K562 (cell line): Measurements from ENCODE around the gene RNASE8. TPM values are rescaled to one million over a fixed set of nuclear protein-coding genes. Genes with fewer than 3 reads are reported as not detected.

Experiments used
- ATAC-seq: fragments of 200-7000 bp; cut with Tn5 transposase; 3 replicates; pipeline ENCODE4 v1.9.1; 2020; ENCODE audit warnings: moderate library complexity
- BruUV-seq: library from RNA; stranded (reverse); fragments of 400-500 nt; replicated peaks from 2 replicates; lab custom pipeline; 2021; lab: Mats Ljungman, UMichigan
- CTCF ChIA-PET: fragments of 300-600 bp; formaldehyde crosslinking; extraction: SDS; loops from one replicate; lab custom pipeline; 2021; ENCODE audit warnings: low intra/inter-chr PET ratio; lab: Yijun Ruan, JAX
- POLR2A ChIA-PET: fragments of 300-600, 350-650 bp; sonication (Branson Sonifier 250); formaldehyde crosslinking; extraction: SDS; loops from one replicate; lab custom pipeline; 2021; ENCODE audit warnings: antibody characterized with exemption, inconsistent platforms; lab: Yijun Ruan, JAX
- DNase-seq, 4 experiments: peaks; one replicate each; pipeline versions ENCODE4 v3.0.0 to v3.0.0-alpha.2; 2011 to 2018; ENCODE audit warnings: low spot score in 3 of 4, mixed read lengths in 3 of 4; ENCODE audit errors: extremely low read depth in 1 of 4
- FAIRE-seq: peaks from 2 replicates; lab custom pipeline; 2011; peaks lifted over from hg19 to GRCh38; lab: Jason Lieb, UNC
- H2AFZ ChIP-seq: 2 replicates; pipeline ENCODE4 v1.6.0; 2011; ENCODE audit warnings: low read depth, low read length, control low read depth, inconsistent platforms
- H3K27ac ChIP-seq: fragments of 200-600 bp; 3 replicates; pipeline ENCODE4 v1.8.0; 2011; ENCODE audit warnings: low read depth, mild to moderate bottlenecking, control low read depth, inconsistent platforms, low read length, moderate library complexity, mixed read lengths; ENCODE audit errors: extremely low read depth
- H3K27me3 ChIP-seq, 2 experiments: fragments of 300-600 bp in 1 of 2; 2 replicates in 1 of 2; 3 replicates in 1 of 2; pipeline versions ENCODE4 v1.6.0 to v1.8.0; 2011; ENCODE audit warnings: inconsistent platforms in 2 of 2, low read length in 2 of 2, mild to moderate bottlenecking in 1 of 2, mixed read lengths in 1 of 2, moderate library complexity in 1 of 2; ENCODE audit not compliant: control insufficient read depth in 2 of 2, insufficient read depth in 2 of 2
- H3K36me3 ChIP-seq: fragments of 300-600 bp; 3 replicates; pipeline ENCODE4 v1.8.0; 2011; ENCODE audit warnings: mild to moderate bottlenecking, low read length, inconsistent platforms; ENCODE audit not compliant: control insufficient read depth, insufficient read depth
- H3K4me1 ChIP-seq, 2 experiments: fragments of 200-600 bp in 1 of 2; replicated peaks in 1 of 2; 2 replicates in 1 of 2; 3 replicates in 1 of 2; pipeline versions ENCODE4 v1.5.1 to v1.8.0; 2011; ENCODE audit warnings: inconsistent platforms in 2 of 2, low read length in 2 of 2, mild to moderate bottlenecking in 1 of 2, mixed read lengths in 1 of 2, moderate library complexity in 1 of 2; ENCODE audit not compliant: control insufficient read depth in 2 of 2, insufficient read depth in 2 of 2
- H3K4me2 ChIP-seq: 2 replicates; pipeline ENCODE4 v1.6.1; 2011; ENCODE audit warnings: low read length, control low read depth, inconsistent platforms, mixed read lengths; ENCODE audit not compliant: insufficient read depth
- H3K4me3 ChIP-seq: fragments of 200-600 bp; sonication (generic), shearing (Covaris generic); 2 replicates; pipeline ENCODE4 v1.5.1; 2016; ENCODE audit warnings: control low read depth, inconsistent platforms
- H3K79me2 ChIP-seq: fragments of 200-600 bp; 3 replicates; pipeline ENCODE4 v1.8.0; 2011; ENCODE audit warnings: low read length, inconsistent platforms; ENCODE audit not compliant: control insufficient read depth, insufficient read depth
- H3K9ac ChIP-seq, 2 experiments: 2 replicates each; pipeline versions ENCODE4 v1.6.0 to v1.6.1; 2011; ENCODE audit warnings: low read depth in 2 of 2, low read length in 2 of 2, control low read depth in 1 of 2, inconsistent platforms in 1 of 2, mild to moderate bottlenecking in 1 of 2, mixed read lengths in 1 of 2; ENCODE audit not compliant: insufficient read depth in 1 of 2
- H3K9me1 ChIP-seq: one replicate; pipeline ENCODE4 v1.6.0; 2011; ENCODE audit warnings: inconsistent platforms, mild to moderate bottlenecking, low read length, moderate library complexity; ENCODE audit not compliant: control insufficient read depth, insufficient read depth
- H3K9me3 ChIP-seq: replicated peaks from 2 replicates; pipeline ENCODE4 v1.5.1; 2011; ENCODE audit warnings: low read depth, low read length, inconsistent platforms; ENCODE audit not compliant: control insufficient read depth, insufficient read depth
- H4K20me1 ChIP-seq: replicated peaks from 2 replicates; pipeline ENCODE4 v1.6.1; 2011; ENCODE audit warnings: low read length, inconsistent platforms, mixed read lengths; ENCODE audit not compliant: control insufficient read depth, insufficient read depth
- BCOR ChIP-seq: fragments of 450-650 bp; IDR thresholded peaks from 2 replicates; pipeline ENCODE4 v1.6.1; 2016
- EWSR1 ChIP-seq: fragments of 450-650 bp; IDR thresholded peaks from 2 replicates; pipeline ENCODE4 v1.6.1; 2018; ENCODE audit warnings: borderline replicate concordance, mild to moderate bottlenecking, low read depth, moderate library complexity; ENCODE audit not compliant: partially characterized antibody
- FIP1L1 ChIP-seq: fragments of 200-400 bp; formaldehyde crosslinking; IDR thresholded peaks from 2 replicates; pipeline ENCODE4 v1.6.1; 2018; ENCODE audit warnings: mild to moderate bottlenecking, low read depth, low read length; ENCODE audit not compliant: poor library complexity, severe bottlenecking
- KAT2B ChIP-seq: IDR thresholded peaks from one replicate; pipeline ENCODE4 v1.6.1; 2012; ENCODE audit warnings: low read depth, mild to moderate bottlenecking, control low read depth, inconsistent platforms, low read length, moderate library complexity
- MEIS2 ChIP-seq: fragments of 450-650 bp; IDR thresholded peaks from 2 replicates; pipeline ENCODE4 v1.6.1; 2014; ENCODE audit warnings: mild to moderate bottlenecking; ENCODE audit not compliant: partially characterized antibody
- MYC ChIP-seq, 2 experiments: fragments of 250-450 bp in 1 of 2; sonication (Bioruptor Pico) in 1 of 2; IDR thresholded peaks; 2 replicates each; pipeline versions ENCODE4 v1.5.1 to v1.6.1; 2012 to 2021; ENCODE audit warnings: low read depth in 2 of 2, borderline replicate concordance in 1 of 2, improper control_type of control experiment in 1 of 2, low read length in 1 of 2, mild to moderate bottlenecking in 1 of 2, moderate library complexity in 1 of 2
- PHB ChIP-seq: fragments of 250-450 bp; sonication (Bioruptor Pico); IDR thresholded peaks from 2 replicates; pipeline ENCODE4 v1.5.0; 2021
- RFX5 ChIP-seq: IDR thresholded peaks from 2 replicates; pipeline ENCODE4 v1.6.1; 2011; ENCODE audit warnings: low read depth, mild to moderate bottlenecking, improper control_type of control experiment, low read length
- SREBF1 ChIP-seq: fragments of 150-350 bp; IDR thresholded peaks from 2 replicates; pipeline ENCODE4 v1.6.1; 2014; ENCODE audit warnings: antibody characterized with exemption, low read depth, low read length, borderline replicate concordance
- THAP12 ChIP-seq: fragments of 250-450 bp; sonication (Bioruptor Pico); IDR thresholded peaks from 2 replicates; pipeline ENCODE4 v1.9.0; 2021; ENCODE audit warnings: mild to moderate bottlenecking, inconsistent platforms
- TOE1 ChIP-seq, 2 experiments: fragments of 450-650 bp in 1 of 2; sonication (generic) in 1 of 2; formaldehyde crosslinking in 1 of 2; IDR thresholded peaks; 2 replicates each; pipeline versions ENCODE4 v1.7.1 to v1.8.0; 2016 to 2022; ENCODE audit warnings: borderline replicate concordance in 2 of 2, mild to moderate bottlenecking in 2 of 2, antibody characterized with exemption in 1 of 2, inconsistent platforms in 1 of 2, low read depth in 1 of 2, missing genetic modification reagents in 1 of 2, moderate library complexity in 1 of 2
- ZBTB1 ChIP-seq: sonication (generic); formaldehyde crosslinking; IDR thresholded peaks from 2 replicates; pipeline ENCODE4 v1.8.1; 2023; ENCODE audit warnings: missing genetic modification reagents, low read depth, mild to moderate bottlenecking, borderline replicate concordance
- ZC3H4 ChIP-seq: sonication (generic); formaldehyde crosslinking; IDR thresholded peaks from 2 replicates; pipeline ENCODE4 v1.9.0; 2021; ENCODE audit warnings: missing genetic modification reagents, borderline replicate concordance
- ZNF23 ChIP-seq: fragments of 250-450 bp; sonication (Bioruptor Pico); IDR thresholded peaks from 2 replicates; pipeline ENCODE4 v1.4.0; 2020; ENCODE audit warnings: mild to moderate bottlenecking
- ZNF282 ChIP-seq: sonication (generic); formaldehyde crosslinking; IDR thresholded peaks from 2 replicates; pipeline ENCODE4 v1.8.1; 2023; ENCODE audit warnings: missing genetic modification reagents
- ZNF431 ChIP-seq: sonication (generic); formaldehyde crosslinking; IDR thresholded peaks from 2 replicates; pipeline ENCODE4 v1.8.0; 2022; ENCODE audit warnings: mild to moderate bottlenecking, missing genetic modification reagents
- ZNF592 ChIP-seq: fragments of 450-650 bp; IDR thresholded peaks from 2 replicates; pipeline ENCODE4 v1.6.1; 2017; ENCODE audit warnings: antibody characterized with exemption, mild to moderate bottlenecking
- WGBS: fragments of 100-300 bp; shearing (Covaris generic); methylation state at CpG from one replicate; pipeline ENCODE4 v1.1.6; 2016; ENCODE audit warnings: low coverage, mixed read lengths; ENCODE audit not compliant: insufficient coverage; ENCODE audit errors: missing lambda C conversion rate; 5-methylcytosine and 5-hydroxymethylcytosine counted together
- in situ Hi-C: fragments of 300-500 bp; cut with MboI; formaldehyde crosslinking; loops from 4 replicates; pipeline ENCODE4 v1.15.0; 2018; ENCODE audit warnings: inconsistent platforms, mixed read lengths
- intact Hi-C: fragments of 100-400 bp; cut with micrococcal nuclease; formaldehyde crosslinking; loops from 2 replicates; pipeline ENCODE4 v1.14.2; 2022
- polyA plus RNA-seq, 8 experiments: library from polyadenylated mRNA; depleted of rRNA in 4 of 8; stranded (reverse) in 5 of 8; unstranded in 3 of 8; fragments of >200 nt; fragmentation: Nextera tagmentation in 2 of 8; fragmentation: Illumina TruSeq in 1 of 8; extraction: Ambion mirVana in 2 of 8; extraction: Trizol in 1 of 8; gene quantifications; 2 replicates each; pipeline versions ENCODE4 v1.2.1 to v1.2.3, GENCODE V29; 2011 to 2014; ENCODE audit warnings: inconsistent platforms in 1 of 8, missing spikeins in 1 of 8
- total RNA-seq, 7 experiments: library from RNA; depleted of rRNA in 6 of 7; stranded (reverse); fragments of >200 nt in 6 of 7; fragmentation: Illumina TruSeq in 2 of 7; extraction: Trizol in 2 of 7; gene quantifications; 2 replicates each; pipeline versions ENCODE4 v1.2.1 to v1.2.3, GENCODE V29; 2011 to 2021; ENCODE audit warnings: low replicate concordance in 1 of 7

Gene RNASE8
- total and polyA plus RNA-seq, 9 of the 15 experiments (the other 6 are each of a cell fraction or from before 2014, with no cell fraction given), result not detected

- H3K9ac ChIP-seq, result no peak overlapping the region
- CTCF ChIA-PET, result no interaction called here
- FAIRE-seq, result no peak
- H3K4me1 ChIP-seq, result peaks cover 0 to 10% of the 10 kb centered on the region in 2 experiments; a peak in 3 of 5 replicates
- intact Hi-C loops (loop anchor here (5.0 kb wide), 1 partner anchor 340 kb away; no protein-coding TSS in a partner anchor), in situ Hi-C loops (no loop called here)
- H3K27ac ChIP-seq, result no peak overlapping the region
- H4K20me1 ChIP-seq, result no peaks in the 10 kb centered on the region
- BruUV-seq, result no TSS peak
- no peak overlapping the region for H3K4me3 ChIP-seq
- no peaks in the 10 kb centered on the region for H3K27me3 ChIP-seq
- POLR2A ChIA-PET, result interaction anchor here (0.7 kb wide), 1 partner anchor 10 kb away, joined by 3 read pairs; no protein-coding TSS in a partner anchor
- no peaks in the 10 kb centered on the region for H3K9me1 ChIP-seq
- no peaks in the 10 kb centered on the region for H3K79me2 ChIP-seq
- DNase-seq, result no peak
- ATAC-seq, result no peak
- no peaks in the 10 kb centered on the region for H3K36me3 ChIP-seq
- no peak overlapping the region for H3K4me2 ChIP-seq
- WGBS, result 47% methylated on average over 3 of the region's 3 CpGs
- H3K9me3 ChIP-seq, result no peaks in the 10 kb centered on the region
- no peak overlapping the region for H2AFZ ChIP-seq
- TF ChIP-seq FIP1L1 (no peak), RFX5 (no peak), SREBF1 (no peak), PHB (CRISPR knock-in tag) (no peak), ZNF23 (no peak), EWSR1 (no peak), ZNF431 (CRISPR knock-in tag) (no peak), ZC3H4 (CRISPR knock-in tag) (no peak), ZBTB1 (CRISPR knock-in tag) (no peak), MYC (IDR thresholded peaks at IDR 0.05; ENCODE audit: low read depth, low read length) (no peak), MYC (CRISPR knock-in tag; IDR thresholded peaks at IDR 0.05; ENCODE audit: borderline replicate concordance, low read depth) (no peak), ZNF592 (no peak), ZNF282 (CRISPR knock-in tag) (no peak), BCOR (no peak), THAP12 (no peak), MEIS2 (no peak), KAT2B (no peak), TOE1 (IDR thresholded peaks at IDR 0.05; ENCODE audit: borderline replicate concordance) (no peak), TOE1 (CRISPR knock-in tag; IDR thresholded peaks at IDR 0.05; ENCODE audit: borderline replicate concordance, low read depth) (no peak)
These were observed 20.5 kb upstream of the RNASE8 start for GRCh38 chr14:21037156-21037555.
